PC-9 (cell line): ENCODE measurements around the gene TAMM41. TPM values are rescaled to one million over a fixed set of nuclear protein-coding genes. Genes with fewer than 3 reads are reported as not detected.

Source experiments
- BruUV-seq: library from RNA; stranded (reverse); fragments of 400-500 nt; replicated peaks from 2 replicates; lab custom pipeline; 2021; lab: Mats Ljungman, UMichigan
- CTCF ChIA-PET: fragments of 300-600 bp; sonication (Branson Sonifier 250); formaldehyde crosslinking; loops from one replicate; lab custom pipeline; 2022; ENCODE audit warnings: antibody characterized with exemption; lab: Charles Lee
- POLR2A ChIA-PET: fragments of 300-600 bp; sonication (Branson Sonifier 250); formaldehyde crosslinking; loops from one replicate; lab custom pipeline; 2022; ENCODE audit warnings: antibody characterized with exemption; ENCODE audit not compliant: unreplicated experiment; lab: Charles Lee
- DNase-seq, 2 experiments: peaks; one replicate each; pipeline versions ENCODE4 v3.0.0 to v3.0.0-alpha.2; 2015 to 2022; ENCODE audit warnings: mixed read lengths in 1 of 2
- H2AFZ ChIP-seq: fragments of 200-600 bp; sonication (generic); 2 replicates; pipeline ENCODE4 v1.8.1; 2017; ENCODE audit warnings: antibody characterized with exemption
- H3F3A ChIP-seq: fragments of 200-600 bp; sonication (generic); 2 replicates; pipeline ENCODE4 v1.8.1; 2017; ENCODE audit warnings: antibody characterized with exemption, mild to moderate bottlenecking, low read depth; ENCODE audit not compliant: insufficient read depth
- H3K27ac ChIP-seq: fragments of 200-600 bp; sonication (generic); 2 replicates; pipeline ENCODE4 v1.6.1; 2016; ENCODE audit warnings: mixed run types
- H3K27me3 ChIP-seq: fragments of 200-600 bp; sonication (generic); 2 replicates; pipeline ENCODE4 v1.6.1; 2016; ENCODE audit warnings: low read depth, mixed run types; ENCODE audit not compliant: insufficient read depth
- H3K36me3 ChIP-seq: fragments of 200-600 bp; sonication (generic); 2 replicates; pipeline ENCODE4 v1.6.1; 2016; ENCODE audit warnings: low read depth, mixed run types
- H3K4me1 ChIP-seq: fragments of 200-600 bp; sonication (generic); replicated peaks from 2 replicates; pipeline ENCODE4 v1.6.1; 2016; ENCODE audit warnings: mixed run types; ENCODE audit not compliant: insufficient read depth
- H3K4me2 ChIP-seq: fragments of 200-600 bp; sonication (generic); 2 replicates; pipeline ENCODE4 v1.6.1; 2017; ENCODE audit warnings: mixed run types
- H3K4me3 ChIP-seq: fragments of 200-600 bp; sonication (generic); 2 replicates; pipeline ENCODE4 v1.6.1; 2016; ENCODE audit warnings: mixed run types
- H3K79me2 ChIP-seq: fragments of 200-600 bp; sonication (generic); 2 replicates; pipeline ENCODE4 v1.6.1; 2017; ENCODE audit warnings: low read depth, mixed run types
- H3K9me2 ChIP-seq: fragments of 200-600 bp; sonication (generic); 2 replicates; pipeline ENCODE4 v1.8.1; 2017; ENCODE audit warnings: mild to moderate bottlenecking; ENCODE audit not compliant: insufficient read depth
- H3K9me3 ChIP-seq: fragments of 200-600 bp; sonication (generic); 2 replicates; pipeline ENCODE4 v1.8.1; 2016; ENCODE audit warnings: low read depth; ENCODE audit not compliant: insufficient read depth
- H4K20me1 ChIP-seq: fragments of 200-600 bp; sonication (generic); 2 replicates; pipeline ENCODE4 v1.8.1; 2017; ENCODE audit not compliant: insufficient read depth
- CTCF ChIP-seq: fragments of 200-600 bp; sonication (generic); conservative IDR thresholded peaks from 2 replicates; pipeline ENCODE4 v1.6.1; 2017; ENCODE audit warnings: mixed run types, antibody characterized with exemption, mild to moderate bottlenecking, moderate library complexity
- EZH2 ChIP-seq: fragments of 200-600 bp; sonication (generic); IDR thresholded peaks from 2 replicates; pipeline ENCODE4 v1.8.0; 2017; ENCODE audit warnings: antibody characterized with exemption, low read depth
- intact Hi-C: fragments of 100-400 bp; cut with micrococcal nuclease; formaldehyde crosslinking; loops from one replicate; pipeline ENCODE4 v1.10.0; 2022; ENCODE audit not compliant: unreplicated experiment
- total RNA-seq: library from RNA; stranded (reverse); gene quantifications from 2 replicates; pipeline ENCODE4 v1.2.3, GENCODE V29; 2021

Gene TAMM41
- total RNA-seq, 1 experiment from 2014 or later, result 25.3 TPM

GRCh38 chr3:11814663-11815062 is 32.0 kb downstream of the TAMM41 start:
- Histone ChIP-seq H3K36me3 (peaks cover 9% of the 10 kb centered on the region; the same call in 1 of the 2 replicates), H3K79me2 (no peaks in the 10 kb centered on the region), H3K9me3 (no peaks in the 10 kb centered on the region), H2AFZ (no peak overlapping the region), H3K4me1 (no peaks in the 10 kb centered on the region), H3K27me3 (no peaks in the 10 kb centered on the region), H3F3A (peaks cover 4% of the 10 kb centered on the region), H3K27ac (no peak overlapping the region), H3K4me3 (no peak overlapping the region), H3K9me2 (no peaks in the 10 kb centered on the region), H4K20me1 (0 out of 2 replicates have a peak, but pooled peaks cover 4% of the 10 kb centered on the region), H3K4me2 (no peak overlapping the region)
- no peak for DNase-seq
- no peak for TF ChIP-seq CTCF
- TF ChIP-seq EZH2, result no peak
- intact Hi-C loops, result no loop called here
- BruUV-seq, result no TSS peak
- POLR2A ChIA-PET, result interaction anchor here (0.6 kb wide), 2 partner anchors 20 to 85 kb away, joined by 3 to 4 read pairs; no protein-coding TSS in a partner anchor
- CTCF ChIA-PET, result interaction anchor here (0.7 kb wide), 1 partner anchor 10 kb away, joined by 3 read pairs; no protein-coding TSS in a partner anchor

GRCh38 chr3:11810276-11810675 is 36.4 kb downstream of the TAMM41 start:
- ChIA-PET CTCF (no interaction called here), POLR2A (no interaction called here)
- H3K79me2 ChIP-seq, result no peaks in the 10 kb centered on the region
- no peaks in the 10 kb centered on the region for H4K20me1 ChIP-seq
- no peaks in the 10 kb centered on the region for H3K36me3 ChIP-seq
- H3K27ac ChIP-seq, result no peak overlapping the region
- H2AFZ ChIP-seq, result no peak overlapping the region
- intact Hi-C loops, result no loop called here
- H3K9me3 ChIP-seq, result no peaks in the 10 kb centered on the region
- TF ChIP-seq CTCF (no peak), EZH2 (no peak)
- no peaks in the 10 kb centered on the region for H3K9me2 ChIP-seq
- DNase-seq, result no peak
- H3K27me3 ChIP-seq, result no peaks in the 10 kb centered on the region
- no peaks in the 10 kb centered on the region for H3K4me1 ChIP-seq
- BruUV-seq, result no TSS peak
- H3F3A ChIP-seq, result no peaks in the 10 kb centered on the region
- H3K4me2 ChIP-seq, result no peak overlapping the region
- no peak overlapping the region for H3K4me3 ChIP-seq

- Histone ChIP-seq H4K20me1 (peaks cover 4% of the 10 kb centered on the region; the same call in 1 of the 2 replicates), H3K4me3 (no peak overlapping the region), H3K4me1 (no peaks in the 10 kb centered on the region), H3K27me3 (no peaks in the 10 kb centered on the region), H3K9me3 (no peaks in the 10 kb centered on the region), H3F3A (peaks cover 4% of the 10 kb centered on the region; the same call in 1 of the 2 replicates), H3K36me3 (no peaks in the 10 kb centered on the region; the same call in 1 of the 2 replicates), H3K27ac (no peak overlapping the region), H3K79me2 (no peaks in the 10 kb centered on the region), H2AFZ (no peak overlapping the region), H3K9me2 (no peaks in the 10 kb centered on the region), H3K4me2 (no peak overlapping the region)
- no peak for DNase-seq
- intact Hi-C loops, result no loop called here
- POLR2A ChIA-PET, result interaction anchor here (0.6 kb wide), 1 partner anchor 38 kb away, joined by 3 read pairs; no protein-coding TSS in a partner anchor
- BruUV-seq, result no TSS peak
- TF ChIP-seq EZH2 (no peak), CTCF (no peak)
- CTCF ChIA-PET, result no interaction called here
Measured at GRCh38 chr3:11808231-11808630, 38.5 kb downstream of the TAMM41 start.
